ENCODE measurements around the gene NAALADL2.

Gene NAALADL2

GRCh38 chr3:175240921-175241320 lies 381.8 kb downstream of the NAALADL2 start:
- no peak for TF ChIP-seq CTCF (conservative IDR thresholded peaks at IDR 0.05; ENCODE audit: low read depth, low read length)

DNA sequence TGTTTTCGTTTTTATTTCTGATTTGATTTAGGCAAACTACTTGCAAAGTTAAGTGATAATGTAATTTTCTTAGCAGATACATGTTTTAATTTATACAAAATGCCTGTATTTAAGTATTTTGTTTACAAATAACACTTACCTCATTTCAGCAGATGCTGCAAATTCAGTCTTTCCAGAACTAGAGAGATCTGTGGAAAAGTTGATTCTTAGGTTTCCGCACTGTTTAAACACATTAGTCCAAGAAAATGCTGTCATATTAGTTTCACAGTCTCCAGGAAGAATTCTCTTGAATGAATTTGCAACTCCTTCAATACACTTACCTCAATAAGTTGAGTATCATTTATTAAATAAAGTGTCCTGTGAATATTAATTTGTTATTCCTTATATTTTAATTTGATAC lies 383.1 kb downstream of the NAALADL2 start:
- no peak for DNase-seq (ENCODE audit: low read depth)
- TF ChIP-seq CTCF (conservative IDR thresholded peaks at IDR 0.05; ENCODE audit: low read depth, low read length): no peak
- H3K4me3 ChIP-seq (ENCODE audit: low read depth, low read length): no peak overlapping the region

More at GRCh38 chr3:175240921-175241320, 381.8 kb downstream of the NAALADL2 start:
- H3K4me3 ChIP-seq (ENCODE audit: low read depth, low read length): no peak overlapping the region
- no peak for DNase-seq (ENCODE audit: low read depth)

GRCh38 chr3:175246234-175246633 lies 387.1 kb downstream of the NAALADL2 start:
- no peak overlapping the region for H3K4me3 ChIP-seq (ENCODE audit: low read depth, low read length)
- no peak for TF ChIP-seq CTCF (conservative IDR thresholded peaks at IDR 0.05; ENCODE audit: low read depth, low read length)
- DNase-seq (ENCODE audit: low read depth): no peak

DNA sequence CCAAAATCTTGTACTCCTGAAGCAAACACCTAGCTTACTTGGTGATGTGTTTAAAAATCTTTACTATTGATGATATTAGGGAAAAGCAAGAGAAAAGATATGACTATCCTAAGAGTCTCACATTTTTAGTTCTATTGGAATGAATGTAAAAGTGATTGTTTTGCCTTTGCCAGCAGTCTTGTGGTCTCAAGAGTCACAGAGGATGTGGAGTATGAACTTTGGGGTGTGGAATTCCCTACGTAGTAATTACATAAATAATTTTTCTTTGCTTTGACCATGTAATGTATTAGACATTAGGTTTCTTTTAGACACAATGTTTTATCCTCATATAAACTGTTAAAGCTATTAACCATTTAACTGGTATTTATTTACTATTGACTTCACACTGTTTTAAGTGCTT lies 387.6 kb downstream of the NAALADL2 start:
- no peak overlapping the region for H3K4me3 ChIP-seq (ENCODE audit: low read depth, low read length)
- no peak for TF ChIP-seq CTCF (conservative IDR thresholded peaks at IDR 0.05; ENCODE audit: low read depth, low read length)
- peak; percentile 26 for DNase-seq (ENCODE audit: low read depth)

GRCh38 chr3:175247629-175248028 lies 388.5 kb downstream of the NAALADL2 start:
- H3K4me3 ChIP-seq (ENCODE audit: low read depth, low read length): no peak overlapping the region
- DNase-seq (ENCODE audit: low read depth): no peak
- TF ChIP-seq CTCF (conservative IDR thresholded peaks at IDR 0.05; ENCODE audit: low read depth, low read length): no peak

GRCh38 chr3:175248832-175249231 lies 389.7 kb downstream of the NAALADL2 start:
- DNase-seq (ENCODE audit: low read depth): no peak
- no peak for TF ChIP-seq CTCF (conservative IDR thresholded peaks at IDR 0.05; ENCODE audit: low read depth, low read length)
- no peak overlapping the region for H3K4me3 ChIP-seq (ENCODE audit: low read depth, low read length)

GRCh38 chr3:175255698-175256097 lies 396.6 kb downstream of the NAALADL2 start:
- DNase-seq (ENCODE audit: low read depth): peak; percentile 77
- TF ChIP-seq CTCF (conservative IDR thresholded peaks at IDR 0.05; ENCODE audit: low read depth, low read length): no peak
- H3K4me3 ChIP-seq (ENCODE audit: low read depth, low read length): no peak overlapping the region

Data from choroid plexus epithelial cell (primary cell).